Measurements from ENCODE around the gene ATG4B.

GRCh38 chr2:241648453-241648852, 11.0 kb downstream of the ATG4B start:
- TF ChIP-seq JUN (IDR thresholded peaks at IDR 0.05; ENCODE audit: borderline replicate concordance, low read depth, low read length) (no peak), JUN (CRISPR knock-in tag; IDR thresholded peaks at IDR 0.05; ENCODE audit: borderline replicate concordance) (no peak), KDM5B (IDR thresholded peaks at IDR 0.05; ENCODE audit: insufficient replicate concordance, low read depth, low read length) (no peak), ATF1 (CRISPR knock-in tag; IDR thresholded peaks at IDR 0.05) (no peak), ATF1 (tag; IDR thresholded peaks at IDR 0.05) (no peak), CTCF (IDR thresholded peaks at IDR 0.05 in 2 of 3, conservative IDR thresholded peaks at IDR 0.05 in 1 of 3; ENCODE audit: insufficient read depth in 2 of 3, low read depth in 1 of 3, low read length in 3 of 3) (no peak), MAZ (CRISPR knock-in tag; conservative IDR thresholded peaks at IDR 0.05 in 1 of 2, IDR thresholded peaks at IDR 0.05 in 1 of 2) (no peak), TGIF2 (CRISPR knock-in tag; IDR thresholded peaks at IDR 0.05) (no peak), GTF2F1 (IDR thresholded peaks at IDR 0.05; ENCODE audit: low read depth, low read length) (no peak), ZMIZ1 (IDR thresholded peaks at IDR 0.05; ENCODE audit: low read depth in 2 of 2, low read length in 2 of 2) (no peak), ZKSCAN8 (CRISPR knock-in tag; IDR thresholded peaks at IDR 0.05) (no peak), POLR2A (conservative IDR thresholded peaks at IDR 0.05) (no peak), YY1 (IDR thresholded peaks at IDR 0.05; ENCODE audit: borderline replicate concordance in 1 of 3, control insufficient read depth in 1 of 3, extremely low read depth in 1 of 3, insufficient read depth in 3 of 3, insufficient read length in 1 of 3, insufficient replicate concordance in 2 of 3, low read depth in 1 of 3, low read length in 2 of 3) (no peak), EWSR1 (IDR thresholded peaks at IDR 0.05; ENCODE audit: borderline replicate concordance, low read depth, partially characterized antibody) (no peak)
- TF ChIP-seq, protein P1, sequence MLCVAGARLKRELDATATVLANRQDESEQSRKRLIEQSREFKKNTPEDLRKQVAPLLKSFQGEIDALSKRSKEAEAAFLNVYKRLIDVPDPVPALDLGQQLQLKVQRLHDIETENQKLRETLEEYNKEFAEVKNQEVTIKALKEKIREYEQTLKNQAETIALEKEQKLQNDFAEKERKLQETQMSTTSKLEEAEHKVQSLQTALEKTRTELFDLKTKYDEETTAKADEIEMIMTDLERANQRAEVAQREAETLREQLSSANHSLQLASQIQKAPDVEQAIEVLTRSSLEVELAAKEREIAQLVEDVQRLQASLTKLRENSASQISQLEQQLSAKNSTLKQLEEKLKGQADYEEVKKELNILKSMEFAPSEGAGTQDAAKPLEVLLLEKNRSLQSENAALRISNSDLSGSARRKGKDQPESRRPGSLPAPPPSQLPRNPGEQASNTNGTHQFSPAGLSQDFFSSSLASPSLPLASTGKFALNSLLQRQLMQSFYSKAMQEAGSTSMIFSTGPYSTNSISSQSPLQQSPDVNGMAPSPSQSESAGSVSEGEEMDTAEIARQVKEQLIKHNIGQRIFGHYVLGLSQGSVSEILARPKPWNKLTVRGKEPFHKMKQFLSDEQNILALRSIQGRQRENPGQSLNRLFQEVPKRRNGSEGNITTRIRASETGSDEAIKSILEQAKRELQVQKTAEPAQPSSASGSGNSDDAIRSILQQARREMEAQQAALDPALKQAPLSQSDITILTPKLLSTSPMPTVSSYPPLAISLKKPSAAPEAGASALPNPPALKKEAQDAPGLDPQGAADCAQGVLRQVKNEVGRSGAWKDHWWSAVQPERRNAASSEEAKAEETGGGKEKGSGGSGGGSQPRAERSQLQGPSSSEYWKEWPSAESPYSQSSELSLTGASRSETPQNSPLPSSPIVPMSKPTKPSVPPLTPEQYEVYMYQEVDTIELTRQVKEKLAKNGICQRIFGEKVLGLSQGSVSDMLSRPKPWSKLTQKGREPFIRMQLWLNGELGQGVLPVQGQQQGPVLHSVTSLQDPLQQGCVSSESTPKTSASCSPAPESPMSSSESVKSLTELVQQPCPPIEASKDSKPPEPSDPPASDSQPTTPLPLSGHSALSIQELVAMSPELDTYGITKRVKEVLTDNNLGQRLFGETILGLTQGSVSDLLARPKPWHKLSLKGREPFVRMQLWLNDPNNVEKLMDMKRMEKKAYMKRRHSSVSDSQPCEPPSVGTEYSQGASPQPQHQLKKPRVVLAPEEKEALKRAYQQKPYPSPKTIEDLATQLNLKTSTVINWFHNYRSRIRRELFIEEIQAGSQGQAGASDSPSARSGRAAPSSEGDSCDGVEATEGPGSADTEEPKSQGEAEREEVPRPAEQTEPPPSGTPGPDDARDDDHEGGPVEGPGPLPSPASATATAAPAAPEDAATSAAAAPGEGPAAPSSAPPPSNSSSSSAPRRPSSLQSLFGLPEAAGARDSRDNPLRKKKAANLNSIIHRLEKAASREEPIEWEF (CRISPR knock-in tag; IDR thresholded peaks at IDR 0.05) = no peak
